DND-41 (cell line): ENCODE data around the gene PTPRN2.

ENCODE experiments used
- EZH2 ChIP-seq: IDR thresholded peaks from 3 replicates; pipeline ENCODE4 v1.6.1; 2012; ENCODE audit warnings: borderline replicate concordance, low read depth, mild to moderate bottlenecking, moderate library complexity, low read length, inconsistent platforms; ENCODE audit not compliant: severe bottlenecking
- TF ChIP-seq, protein P1 (sequence below): IDR thresholded peaks from 2 replicates; pipeline ENCODE4 v1.5.1; 2012; ENCODE audit warnings: borderline replicate concordance, low read length, moderate library complexity, mild to moderate bottlenecking; ENCODE audit not compliant: poor library complexity, severe bottlenecking; ENCODE audit errors: extremely low read depth

- TF ChIP-seq, protein P1, sequence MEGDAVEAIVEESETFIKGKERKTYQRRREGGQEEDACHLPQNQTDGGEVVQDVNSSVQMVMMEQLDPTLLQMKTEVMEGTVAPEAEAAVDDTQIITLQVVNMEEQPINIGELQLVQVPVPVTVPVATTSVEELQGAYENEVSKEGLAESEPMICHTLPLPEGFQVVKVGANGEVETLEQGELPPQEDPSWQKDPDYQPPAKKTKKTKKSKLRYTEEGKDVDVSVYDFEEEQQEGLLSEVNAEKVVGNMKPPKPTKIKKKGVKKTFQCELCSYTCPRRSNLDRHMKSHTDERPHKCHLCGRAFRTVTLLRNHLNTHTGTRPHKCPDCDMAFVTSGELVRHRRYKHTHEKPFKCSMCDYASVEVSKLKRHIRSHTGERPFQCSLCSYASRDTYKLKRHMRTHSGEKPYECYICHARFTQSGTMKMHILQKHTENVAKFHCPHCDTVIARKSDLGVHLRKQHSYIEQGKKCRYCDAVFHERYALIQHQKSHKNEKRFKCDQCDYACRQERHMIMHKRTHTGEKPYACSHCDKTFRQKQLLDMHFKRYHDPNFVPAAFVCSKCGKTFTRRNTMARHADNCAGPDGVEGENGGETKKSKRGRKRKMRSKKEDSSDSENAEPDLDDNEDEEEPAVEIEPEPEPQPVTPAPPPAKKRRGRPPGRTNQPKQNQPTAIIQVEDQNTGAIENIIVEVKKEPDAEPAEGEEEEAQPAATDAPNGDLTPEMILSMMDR: no peak
- TF ChIP-seq EZH2: no peak
Measured at GRCh38 chr7:158239290-158239981, 348.2 kb downstream of the PTPRN2 start.
